ENCODE data around the gene RLN3.

RLN3 gene

GRCh38 chr19:14056069-14056666 is 28.2 kb downstream of the RLN3 start:
- DNase-seq, result no peak

- no peak for DNase-seq
Observed at GRCh38 chr19:14056741-14057356, 28.9 kb downstream of the RLN3 start.

GRCh38 chr19:14058182-14059092 is 30.5 kb downstream of the RLN3 start:
- no peak for DNase-seq

- peak; percentile 53 for DNase-seq
Observed at GRCh38 chr19:14059093-14059480, 31.1 kb downstream of the RLN3 start.

GRCh38 chr19:14059652-14060155 is 31.8 kb downstream of the RLN3 start:
- DNase-seq, result no peak

- DNase-seq, result no peak
Observed at GRCh38 chr19:14061081-14061749, 33.3 kb downstream of the RLN3 start.

- no peak for DNase-seq
Observed at GRCh38 chr19:14061751-14062557, 34.0 kb downstream of the RLN3 start, which contains the start of gene PALM3. Gene PALM3, minus strand, starts transcription at chr19:14062076. Its CDS starts 96 bp downstream, at chr19:14061980.

GRCh38 chr19:14062558-14062855 is 34.6 kb downstream of the RLN3 start:
- DNase-seq, result no peak

GRCh38 chr19:14063105-14063504 is 35.2 kb downstream of the RLN3 start:
- no peak for DNase-seq

- no peak for DNase-seq
Observed at GRCh38 chr19:14066134-14066533, 38.2 kb downstream of the RLN3 start.

- DNase-seq, result no peak
Observed at GRCh38 chr19:14070268-14071050, 42.5 kb downstream of the RLN3 start.

GRCh38 chr19:14072535-14073260 is 44.8 kb downstream of the RLN3 start, which contains the start of gene MISP3:
Gene MISP3, plus strand, starts transcription at chr19:14072786. Its CDS starts 524 bp downstream, at chr19:14073310.
- peak; percentile 92 for DNase-seq

GRCh38 chr19:14073261-14073924 is 45.4 kb downstream of the RLN3 start:
- DNase-seq, result peak; percentile 88

GRCh38 chr19:14073925-14074838 is 46.2 kb downstream of the RLN3 start:
- peak; percentile 39 for DNase-seq

GRCh38 chr19:14078411-14078810 is 50.5 kb downstream of the RLN3 start:
- no peak for DNase-seq
